Fibroblast of lung (primary cell): ENCODE measurements around the gene WDR44. TPM values are rescaled to one million over a fixed set of nuclear protein-coding genes. Genes with fewer than 3 reads are reported as not detected.
"Not testable (repeated sequence)": the region's sequence is repeated elsewhere in the genome, so short reads cannot be mapped to it uniquely, and the experiment has no call there.

Source experiments
- DNase-seq, 2 donors: peaks; one replicate each; pipeline versions ENCODE4 v3.0.0 to v3.0.0-alpha.2; 2010; ENCODE audit warnings: low read depth in 2 of 2
- H2AFZ ChIP-seq: 2 replicates; pipeline ENCODE4 v1.5.1; 2012; ENCODE audit warnings: low read length, control low read depth, inconsistent platforms
- H3K27ac ChIP-seq: 2 replicates; pipeline ENCODE4 v1.5.1; 2011; ENCODE audit warnings: low read length, control low read depth; ENCODE audit not compliant: insufficient read depth
- H3K27me3 ChIP-seq: 2 replicates; pipeline ENCODE4 v1.5.1; 2011; ENCODE audit warnings: mild to moderate bottlenecking, low read length; ENCODE audit not compliant: control insufficient read depth, insufficient read depth
- H3K36me3 ChIP-seq: 2 replicates; pipeline ENCODE4 v1.5.1; 2011; ENCODE audit warnings: low read length; ENCODE audit not compliant: control insufficient read depth, insufficient read depth
- H3K4me1 ChIP-seq: 2 replicates; pipeline ENCODE4 v1.5.1; 2011; ENCODE audit warnings: low read length; ENCODE audit not compliant: control insufficient read depth, insufficient read depth; ENCODE audit errors: extremely low read depth
- H3K4me2 ChIP-seq: 2 replicates; pipeline ENCODE4 v1.5.1; 2011; ENCODE audit warnings: low read length, control low read depth; ENCODE audit not compliant: insufficient read depth; ENCODE audit errors: extremely low read depth
- H3K4me3 ChIP-seq, 4 experiments: fragments of 200-600 bp in 1 of 4; sonication (generic) in 1 of 4; replicated peaks in 1 of 4; 2 replicates each; pipeline ENCODE4 v1.5.1; 2011 to 2016; ENCODE audit warnings: low read length in 4 of 4, low read depth in 3 of 4, mild to moderate bottlenecking in 3 of 4, control low read depth in 2 of 4, inconsistent platforms in 1 of 4, mixed read lengths in 1 of 4; ENCODE audit not compliant: insufficient read depth in 1 of 4; ENCODE audit errors: control extremely low read depth in 1 of 4
- H3K79me2 ChIP-seq: 2 replicates; pipeline ENCODE4 v1.5.1; 2012; ENCODE audit warnings: mild to moderate bottlenecking, low read length, inconsistent platforms; ENCODE audit not compliant: control insufficient read depth, insufficient read depth
- H3K9ac ChIP-seq: 2 replicates; pipeline ENCODE4 v1.5.1; 2011; ENCODE audit warnings: mild to moderate bottlenecking, low read length, control low read depth; ENCODE audit not compliant: insufficient read depth
- H3K9me3 ChIP-seq: 2 replicates; pipeline ENCODE4 v1.5.1; 2012; ENCODE audit warnings: low read depth, low read length; ENCODE audit not compliant: control insufficient read depth, insufficient read depth
- H4K20me1 ChIP-seq: 2 replicates; pipeline ENCODE4 v1.5.1; 2011; ENCODE audit warnings: low read length; ENCODE audit not compliant: control insufficient read depth, insufficient read depth; ENCODE audit errors: extremely low read depth
- CTCF ChIP-seq, 2 donors: IDR thresholded peaks in 1 of 2; conservative IDR thresholded peaks in 1 of 2; 1 replicate in 1 of 2; 2 replicates in 1 of 2; pipeline ENCODE4 v1.5.1; 2011 to 2012; ENCODE audit warnings: low read length in 2 of 2, control low read depth in 1 of 2, inconsistent platforms in 1 of 2, low read depth in 1 of 2, mild to moderate bottlenecking in 1 of 2
- EZH2 ChIP-seq: IDR thresholded peaks from 2 replicates; pipeline ENCODE4 v1.5.1; 2012; ENCODE audit warnings: low read length, control low read depth, mild to moderate bottlenecking; ENCODE audit errors: missing control alignments
- polyA plus RNA-seq, 2 donors: library from polyadenylated mRNA; depleted of rRNA in 1 of 2; stranded (reverse) in 1 of 2; unstranded in 1 of 2; fragments of >200 nt; gene quantifications; 2 replicates each; pipeline ENCODE4 v1.2.1, GENCODE V29; 2011 to 2012; ENCODE audit warnings: missing spikeins in 1 of 2
- total RNA-seq: library from RNA; depleted of rRNA; stranded (reverse); fragments of >200 nt; gene quantifications from 2 replicates; pipeline ENCODE4 v1.2.1, GENCODE V29; 2014

WDR44 gene
- total and polyA plus RNA-seq, 2 donors (not counting 1 experiment from before 2014, with no cell fraction given), result 15.0 to 20.6 TPM

GRCh38 chrX:118459494-118459893 is 113.6 kb downstream of the WDR44 start:
- no peaks in the 10 kb centered on the region for H3K36me3 ChIP-seq
- peak; percentile 31 to 66 for DNase-seq
- H3K9me3 ChIP-seq, result no peaks in the 10 kb centered on the region
- H3K9ac ChIP-seq, result no peak overlapping the region
- H3K4me3 ChIP-seq, result no peak overlapping the region
- no peaks in the 10 kb centered on the region for H3K27me3 ChIP-seq
- no peak overlapping the region for H2AFZ ChIP-seq
- no peaks in the 10 kb centered on the region for H3K4me1 ChIP-seq
- TF ChIP-seq EZH2, result no peak
- peak; percentile 64 to 65 for TF ChIP-seq CTCF (conservative IDR thresholded peaks at IDR 0.05 in 1 of 2, IDR thresholded peaks at IDR 0.05 in 1 of 2; ENCODE audit: low read depth in 1 of 2, low read length in 2 of 2)
- H3K4me2 ChIP-seq, result no peak overlapping the region
- no peak overlapping the region for H3K27ac ChIP-seq
- H3K79me2 ChIP-seq, result no peaks in the 10 kb centered on the region
- H4K20me1 ChIP-seq, result no peaks in the 10 kb centered on the region

DNA sequence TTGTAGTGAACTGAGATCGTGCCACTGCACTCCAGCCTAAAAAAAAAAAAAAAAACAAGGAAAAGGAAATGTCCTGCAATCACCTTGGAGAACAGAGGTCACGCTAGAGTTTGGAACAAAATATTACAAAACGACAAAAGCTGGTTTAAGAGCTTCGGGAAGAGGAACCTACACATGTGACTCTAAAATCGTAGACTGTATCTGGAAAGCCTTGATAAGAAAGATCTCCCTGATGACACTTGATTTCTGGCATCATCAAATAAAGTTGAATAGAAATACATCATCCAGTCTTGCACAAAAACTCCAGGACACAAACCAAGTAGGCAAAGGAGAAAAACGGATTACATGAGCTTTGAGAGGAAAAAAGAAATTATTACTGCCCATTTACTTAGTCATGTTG is 118.6 kb downstream of the WDR44 start:
- H3K36me3 ChIP-seq, result no peaks in the 10 kb centered on the region
- H4K20me1 ChIP-seq, result no peaks in the 10 kb centered on the region
- no peak for DNase-seq
- no peak overlapping the region for H3K27ac ChIP-seq
- no peak overlapping the region for H3K4me2 ChIP-seq
- no peaks in the 10 kb centered on the region for H3K79me2 ChIP-seq
- H3K4me3 ChIP-seq, result no peak overlapping the region
- H3K9ac ChIP-seq, result no peak overlapping the region
- no peaks in the 10 kb centered on the region for H3K9me3 ChIP-seq
- no peaks in the 10 kb centered on the region for H3K4me1 ChIP-seq
- H2AFZ ChIP-seq, result no peak overlapping the region
- TF ChIP-seq CTCF (conservative IDR thresholded peaks at IDR 0.05 in 1 of 2, IDR thresholded peaks at IDR 0.05 in 1 of 2; ENCODE audit: low read depth in 1 of 2, low read length in 2 of 2), result no peak
- TF ChIP-seq EZH2, result no peak
- no peaks in the 10 kb centered on the region for H3K27me3 ChIP-seq

- Histone ChIP-seq H3K27me3 (no peaks in the 10 kb centered on the region), H3K9me3 (no peaks in the 10 kb centered on the region), H3K36me3 (no peaks in the 10 kb centered on the region), H3K27ac (no peak overlapping the region), H3K4me3 (no peak overlapping the region), H3K9ac (no peak overlapping the region), H3K79me2 (no peaks in the 10 kb centered on the region), H3K4me1 (no peaks in the 10 kb centered on the region), H4K20me1 (no peaks in the 10 kb centered on the region), H2AFZ (no peak overlapping the region), H3K4me2 (no peak overlapping the region)
- DNase-seq, result no peak
- TF ChIP-seq EZH2, result no peak
- no peak for TF ChIP-seq CTCF (conservative IDR thresholded peaks at IDR 0.05 in 1 of 2, IDR thresholded peaks at IDR 0.05 in 1 of 2; ENCODE audit: low read depth in 1 of 2, low read length in 2 of 2)
Observed at GRCh38 chrX:118468122-118468521, 122.2 kb downstream of the WDR44 start.

DNA sequence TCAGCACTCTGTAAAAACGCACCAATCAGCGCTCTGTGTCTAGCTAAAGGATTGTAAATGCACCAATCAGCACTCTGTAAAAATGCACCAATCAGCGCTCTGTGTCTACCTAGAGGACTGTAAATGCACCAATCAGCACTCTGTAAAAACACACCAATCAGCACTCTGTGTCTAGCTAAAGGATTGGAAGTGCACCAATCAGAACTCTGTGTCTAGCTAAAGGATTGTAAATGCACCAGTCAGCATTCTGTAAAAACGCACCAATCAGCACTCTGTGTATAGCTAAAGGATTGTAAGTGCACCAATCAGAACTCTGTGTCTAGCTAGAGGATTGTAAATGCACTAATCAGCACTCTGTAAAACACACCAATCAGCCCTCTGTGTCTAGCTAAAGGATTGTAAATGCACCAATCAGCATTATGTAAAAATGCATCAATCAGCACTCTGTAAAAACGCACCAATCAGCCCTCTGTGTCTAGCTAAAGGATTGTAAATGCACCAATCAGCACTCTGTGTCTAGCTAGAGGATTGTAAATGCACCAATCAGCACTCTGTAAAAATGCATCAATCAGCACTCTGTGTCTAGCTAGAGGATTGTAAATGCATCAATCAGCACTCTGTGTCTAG is 124.9 kb downstream of the WDR44 start:
- H3K27ac ChIP-seq, H3K36me3 ChIP-seq, DNase-seq, H3K4me3 ChIP-seq, H3K4me1 ChIP-seq, H3K79me2 ChIP-seq, H2AFZ ChIP-seq, H3K27me3 ChIP-seq, H4K20me1 ChIP-seq, H3K9me3 ChIP-seq, H3K4me2 ChIP-seq, H3K9ac ChIP-seq: not testable (repeated sequence)
